SU-DHL-6 (cell line): ENCODE data around the gene ETV3L.

ENCODE experiments used
- H2AFZ ChIP-seq: fragments of 200-600 bp; sonication (generic); 2 replicates; pipeline ENCODE4 v1.6.1; 2014; ENCODE audit warnings: low read depth, mild to moderate bottlenecking, moderate library complexity, mixed read lengths, antibody characterized with exemption, low read length; ENCODE audit not compliant: severe bottlenecking
- H3F3A ChIP-seq: fragments of 200-600 bp; shearing (Covaris generic); 2 replicates; pipeline ENCODE4 v1.6.0; 2016; ENCODE audit warnings: antibody characterized with exemption, mild to moderate bottlenecking; ENCODE audit not compliant: insufficient read depth
- H3K27ac ChIP-seq: fragments of 200-600 bp; sonication (generic); 2 replicates; pipeline ENCODE4 v1.5.1; 2016; ENCODE audit warnings: low read depth, mild to moderate bottlenecking, low read length, moderate library complexity, mixed read lengths
- H3K27me3 ChIP-seq: fragments of 200-600 bp; sonication (generic), shearing (Covaris generic); 2 replicates; pipeline ENCODE4 v1.6.0; 2014; ENCODE audit warnings: mild to moderate bottlenecking, low read length
- H3K36me3 ChIP-seq: fragments of 200-600 bp; sonication (generic); 2 replicates; pipeline ENCODE4 v1.6.1; 2014; ENCODE audit warnings: mild to moderate bottlenecking, low read length, mixed read lengths
- H3K4me2 ChIP-seq: fragments of 300-600, 200-600 bp; shearing (Covaris generic), sonication (generic); 2 replicates; pipeline ENCODE4 v1.6.0; 2014; ENCODE audit warnings: low read length, low read depth, mild to moderate bottlenecking; ENCODE audit not compliant: poor library complexity, severe bottlenecking
- H3K4me3 ChIP-seq: fragments of 200-600 bp; sonication (generic); 2 replicates; pipeline ENCODE4 v1.5.1; 2014; ENCODE audit warnings: antibody characterized with exemption, low read length, mild to moderate bottlenecking, mixed read lengths; ENCODE audit not compliant: insufficient read depth, poor library complexity, severe bottlenecking
- H3K79me2 ChIP-seq: fragments of 200-600 bp; sonication (generic); 2 replicates; pipeline ENCODE4 v1.6.1; 2014; ENCODE audit warnings: mild to moderate bottlenecking, low read length, moderate library complexity; ENCODE audit not compliant: insufficient read depth
- H3K9ac ChIP-seq: fragments of 200-600 bp; sonication (generic); 2 replicates; pipeline ENCODE4 v1.7.0; 2014; ENCODE audit warnings: mild to moderate bottlenecking, low read length
- H3K9me2 ChIP-seq: fragments of 200-600 bp; sonication (generic); replicated peaks from 2 replicates; pipeline ENCODE4 v1.6.1; 2014; ENCODE audit warnings: low read length; ENCODE audit not compliant: insufficient read depth
- H3K9me3 ChIP-seq: fragments of 200-600 bp; sonication (generic); 2 replicates; pipeline ENCODE4 v1.6.1; 2014; ENCODE audit warnings: low read length, mixed read lengths; ENCODE audit not compliant: insufficient read depth
- H4K20me1 ChIP-seq: fragments of 200-600 bp; sonication (generic); 2 replicates; pipeline ENCODE4 v1.6.1; 2014; ENCODE audit warnings: low read depth, mild to moderate bottlenecking, antibody characterized with exemption, low read length, moderate library complexity, mixed read lengths
- CTCF ChIP-seq: fragments of 200-600 bp; sonication (generic); IDR thresholded peaks from one replicate; pipeline ENCODE4 v1.5.1; 2017; ENCODE audit warnings: antibody characterized with exemption, mild to moderate bottlenecking, low read length, moderate library complexity; ENCODE audit not compliant: insufficient read depth, poor library complexity, severe bottlenecking
- EZH2phosphoT487 ChIP-seq: fragments of 200-600 bp; sonication (generic), shearing (Covaris generic); conservative IDR thresholded peaks from 2 replicates; pipeline ENCODE4 v1.6.1; 2018; ENCODE audit warnings: mild to moderate bottlenecking, antibody characterized with exemption, low read length, moderate library complexity, mixed read lengths

The ETV3L gene

GRCh38 chr1:157132616-157133167, 33.1 kb upstream of the ETV3L start:
- H3K27me3 ChIP-seq = no peaks in the 10 kb centered on the region
- H3K27ac ChIP-seq = no peak overlapping the region
- H3K79me2 ChIP-seq = peaks cover 19% of the 10 kb centered on the region
- H3K9me3 ChIP-seq = no peaks in the 10 kb centered on the region
- TF ChIP-seq CTCF (no peak), EZH2phosphoT487 (no peak)
- H3K36me3 ChIP-seq = peaks cover 15% of the 10 kb centered on the region; the same call in 1 of the 2 replicates
- no peaks in the 10 kb centered on the region for H4K20me1 ChIP-seq
- H2AFZ ChIP-seq = no peak overlapping the region
- H3K4me2 ChIP-seq = no peak overlapping the region
- no peak overlapping the region for H3K4me3 ChIP-seq
- no peak overlapping the region for H3K9ac ChIP-seq
- no peaks in the 10 kb centered on the region for H3K9me2 ChIP-seq
- no peaks in the 10 kb centered on the region for H3F3A ChIP-seq

- H4K20me1 ChIP-seq = no peaks in the 10 kb centered on the region
- peaks cover 15% of the 10 kb centered on the region; the same call in 1 of the 2 replicates for H3K36me3 ChIP-seq
- H3K27me3 ChIP-seq = no peaks in the 10 kb centered on the region
- H3K27ac ChIP-seq = no peak overlapping the region
- no peaks in the 10 kb centered on the region for H3K9me2 ChIP-seq
- H3K9me3 ChIP-seq = no peaks in the 10 kb centered on the region
- TF ChIP-seq CTCF = no peak
- TF ChIP-seq EZH2phosphoT487 = no peak
- H3K9ac ChIP-seq = no peak overlapping the region
- peaks cover 13% of the 10 kb centered on the region for H3K79me2 ChIP-seq
- H3K4me3 ChIP-seq = no peak overlapping the region
- H3K4me2 ChIP-seq = no peak overlapping the region
- H2AFZ ChIP-seq = no peak overlapping the region
- H3F3A ChIP-seq = no peaks in the 10 kb centered on the region
These were observed 32.5 kb upstream of the ETV3L start for GRCh38 chr1:157132111-157132510.

- no peak overlapping the region for H2AFZ ChIP-seq
- H4K20me1 ChIP-seq = no peaks in the 10 kb centered on the region
- peaks cover 5% of the 10 kb centered on the region for H3K79me2 ChIP-seq
- TF ChIP-seq CTCF = no peak
- no peak for TF ChIP-seq EZH2phosphoT487
- no peaks in the 10 kb centered on the region for H3K9me3 ChIP-seq
- no peak overlapping the region for H3K4me2 ChIP-seq
- no peaks in the 10 kb centered on the region for H3K27me3 ChIP-seq
- no peak overlapping the region for H3K27ac ChIP-seq
- no peak overlapping the region for H3K4me3 ChIP-seq
- no peaks in the 10 kb centered on the region for H3K9me2 ChIP-seq
- no peak overlapping the region for H3K9ac ChIP-seq
- H3F3A ChIP-seq = no peaks in the 10 kb centered on the region
- peaks cover 15% of the 10 kb centered on the region; the same call in 1 of the 2 replicates for H3K36me3 ChIP-seq
These were observed 31.7 kb upstream of the ETV3L start for GRCh38 chr1:157131281-157131680.

- Histone ChIP-seq H3F3A (no peaks in the 10 kb centered on the region), H3K9me3 (no peaks in the 10 kb centered on the region), H3K9me2 (no peaks in the 10 kb centered on the region), H3K4me2 (no peak overlapping the region), H3K36me3 (no peaks in the 10 kb centered on the region; the same call in 1 of the 2 replicates), H4K20me1 (no peaks in the 10 kb centered on the region), H2AFZ (no peak overlapping the region), H3K27ac (no peak overlapping the region), H3K27me3 (no peaks in the 10 kb centered on the region), H3K79me2 (no peaks in the 10 kb centered on the region), H3K9ac (no peak overlapping the region), H3K4me3 (no peak overlapping the region)
- TF ChIP-seq EZH2phosphoT487 = no peak
- TF ChIP-seq CTCF = no peak
These were observed 25.2 kb upstream of the ETV3L start for GRCh38 chr1:157124855-157125254.
